ENCODE measurements around the gene MAPK7. TPM values are rescaled to one million over a fixed set of nuclear protein-coding genes. Genes with fewer than 3 reads are reported as not detected.
"Not testable (repeated sequence)": the region's sequence is repeated elsewhere in the genome, so short reads cannot be mapped to it uniquely, and the experiment has no call there.

The MAPK7 gene
- total RNA-seq, 1 donor from 2014 or later: 36.8 TPM

DNA sequence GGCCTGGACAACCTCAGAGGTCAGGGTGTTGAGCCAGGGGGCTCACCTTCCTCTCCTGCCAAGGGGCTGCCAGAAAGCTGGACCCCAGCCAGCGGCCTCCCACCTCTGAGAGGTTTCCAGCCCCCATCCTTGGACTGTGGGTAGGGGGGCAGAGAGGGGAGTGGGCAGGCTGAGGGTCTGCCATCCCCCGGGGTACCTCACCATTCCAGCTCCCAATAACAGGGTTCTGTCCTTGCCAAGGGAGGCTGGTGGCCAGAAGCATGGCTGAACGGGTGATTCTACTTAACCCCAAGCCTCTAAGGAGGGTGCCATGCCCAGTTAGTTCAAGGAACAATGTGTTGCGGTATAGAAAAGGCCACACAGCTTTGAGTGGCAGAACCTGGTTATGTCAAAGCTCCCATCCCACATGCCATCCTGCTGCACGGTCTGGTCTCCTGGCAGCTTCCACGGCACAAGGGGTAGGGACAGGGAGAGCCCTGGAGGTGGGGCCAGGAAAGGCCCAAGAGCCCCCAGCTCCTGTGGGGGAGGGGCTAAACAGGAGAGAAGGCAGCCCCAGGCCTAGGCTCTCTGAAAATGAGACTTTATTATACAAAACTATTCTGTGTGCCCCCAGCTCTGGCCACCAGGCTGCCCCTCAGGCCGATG is 35.6 kb upstream of the MAPK7 start:
- no peak for DNase-seq (ENCODE audit: extremely low read depth, low read depth, low spot score)

GRCh38 chr17:19343256-19343630 is 35.1 kb upstream of the MAPK7 start:
- no peak for DNase-seq (ENCODE audit: extremely low read depth, low read depth, low spot score)

GRCh38 chr17:19343671-19344151 is 34.6 kb upstream of the MAPK7 start:
- no peak for DNase-seq (ENCODE audit: extremely low read depth, low read depth, low spot score)

DNA sequence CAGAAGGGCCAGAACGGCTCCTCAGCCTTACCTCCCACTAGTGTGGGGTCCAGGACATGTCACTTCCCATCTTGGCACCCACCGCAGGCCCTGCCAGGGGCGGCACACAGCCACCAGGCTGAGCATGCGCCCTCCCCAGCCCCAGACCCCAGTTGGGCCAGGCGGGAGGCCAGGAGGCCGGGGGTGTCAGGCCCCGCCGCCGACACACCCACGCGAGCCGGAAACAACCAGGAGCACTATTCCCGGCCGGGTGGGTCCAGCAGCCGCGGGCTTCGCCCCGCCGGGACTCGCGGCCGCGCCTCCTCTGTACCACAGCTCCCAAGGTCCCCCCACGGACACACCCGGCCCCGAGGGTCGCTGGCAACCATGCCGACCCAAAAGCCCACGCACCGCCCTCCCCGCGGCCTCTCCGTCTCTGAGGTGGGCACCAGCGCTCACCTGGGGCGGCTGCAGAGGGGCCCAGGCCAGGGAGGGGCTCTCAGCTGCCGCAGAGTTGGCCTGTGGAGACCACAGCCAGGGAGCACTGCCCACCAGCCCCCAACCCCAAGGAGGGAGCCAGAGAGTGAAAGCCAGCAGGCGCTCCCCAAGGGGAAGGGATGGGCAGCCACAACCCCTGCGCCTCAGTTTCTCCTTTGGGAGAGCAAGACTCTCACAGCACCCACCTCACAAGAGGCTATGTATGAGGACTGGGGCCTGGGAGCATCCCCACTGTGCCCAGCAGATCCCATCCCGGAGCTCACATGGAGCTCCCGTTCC is 33.8 kb upstream of the MAPK7 start:
- no peak for DNase-seq (ENCODE audit: extremely low read depth, low read depth, low spot score)

GRCh38 chr17:19345067-19345460 is 33.2 kb upstream of the MAPK7 start:
- DNase-seq (ENCODE audit: extremely low read depth, low read depth, low spot score): no peak

GRCh38 chr17:19345486-19346350 is 32.6 kb upstream of the MAPK7 start:
- no peak for DNase-seq (ENCODE audit: extremely low read depth, low read depth, low spot score)

- no peak for DNase-seq (ENCODE audit: extremely low read depth, low read depth, low spot score)
Measured at GRCh38 chr17:19346351-19347255, 31.7 kb upstream of the MAPK7 start.

GRCh38 chr17:19347323-19348080 is 30.8 kb upstream of the MAPK7 start:
- DNase-seq (ENCODE audit: extremely low read depth, low read depth, low spot score): no peak

- no peak for DNase-seq (ENCODE audit: extremely low read depth, low read depth, low spot score)
Measured at GRCh38 chr17:19348081-19348650, 30.1 kb upstream of the MAPK7 start.

- no peak for DNase-seq (ENCODE audit: extremely low read depth, low read depth, low spot score)
Measured at GRCh38 chr17:19348806-19349205, 29.5 kb upstream of the MAPK7 start.

GRCh38 chr17:19353401-19353800 is 24.9 kb upstream of the MAPK7 start:
- not testable (repeated sequence) for DNase-seq (ENCODE audit: extremely low read depth, low read depth, low spot score)

DNA sequence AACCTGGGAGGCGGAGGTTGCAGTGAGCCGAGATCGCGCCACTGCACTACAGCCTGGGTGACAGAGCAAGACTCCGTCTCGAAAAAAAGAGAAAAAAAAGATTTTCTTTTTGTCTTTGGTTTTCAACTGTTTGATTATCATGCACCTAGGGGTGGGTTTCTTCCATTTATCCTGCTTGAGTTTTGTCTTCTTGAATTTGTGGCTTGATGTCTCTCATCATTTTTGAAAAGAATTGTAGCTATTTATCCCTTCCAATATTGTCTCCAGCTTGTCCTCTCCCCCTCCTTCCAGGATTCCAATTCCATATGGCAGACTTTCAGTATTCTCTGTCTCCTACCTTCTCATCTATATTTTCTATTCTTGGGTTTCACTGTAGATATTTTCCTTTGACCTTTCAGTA is 23.6 kb upstream of the MAPK7 start:
- DNase-seq (ENCODE audit: extremely low read depth, low read depth, low spot score): no peak

DNA sequence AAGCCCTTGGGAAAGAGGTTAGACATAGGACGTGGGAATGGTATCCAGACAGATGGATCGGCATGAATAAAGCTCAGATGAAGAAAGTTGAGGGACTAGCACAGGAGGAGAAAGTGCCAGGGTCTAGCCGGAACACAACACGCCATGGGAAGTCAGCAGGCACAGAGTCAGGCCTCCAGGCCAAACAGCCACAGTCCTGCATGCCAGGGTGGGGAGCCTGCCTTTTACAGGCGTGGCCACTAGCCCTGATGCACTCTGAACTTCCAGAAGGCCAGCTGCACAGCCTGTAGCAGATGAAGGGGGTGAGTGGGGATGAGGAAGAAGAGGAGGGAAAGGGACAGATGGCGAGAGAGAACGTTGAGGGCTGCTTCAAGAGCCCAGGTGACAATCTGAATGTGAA is 20.9 kb upstream of the MAPK7 start:
- no peak for DNase-seq (ENCODE audit: extremely low read depth, low read depth, low spot score)

DNA sequence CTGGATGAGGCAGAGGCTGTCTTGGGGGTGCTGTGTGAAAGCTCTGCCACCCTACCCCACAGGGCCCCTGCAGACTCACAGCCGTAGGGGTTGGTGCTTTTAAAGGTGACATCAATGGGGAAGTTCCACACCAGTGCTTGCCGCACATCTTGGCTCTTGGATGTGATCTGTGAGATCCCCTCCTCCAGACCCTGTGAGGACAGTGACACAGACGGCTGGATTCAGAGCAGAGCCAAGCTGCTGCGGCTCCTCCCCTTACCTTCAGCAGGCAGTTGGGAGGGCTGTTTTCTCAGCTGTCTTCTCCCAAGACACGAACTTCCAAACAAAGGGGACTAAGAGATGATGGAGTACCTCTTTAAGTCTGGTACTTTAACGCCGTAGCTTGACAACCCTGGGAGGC is 20.5 kb upstream of the MAPK7 start:
- no peak for DNase-seq (ENCODE audit: extremely low read depth, low read depth, low spot score)

- DNase-seq (ENCODE audit: extremely low read depth, low read depth, low spot score): no peak
Measured at GRCh38 chr17:19359151-19359550, 19.1 kb upstream of the MAPK7 start.

DNA sequence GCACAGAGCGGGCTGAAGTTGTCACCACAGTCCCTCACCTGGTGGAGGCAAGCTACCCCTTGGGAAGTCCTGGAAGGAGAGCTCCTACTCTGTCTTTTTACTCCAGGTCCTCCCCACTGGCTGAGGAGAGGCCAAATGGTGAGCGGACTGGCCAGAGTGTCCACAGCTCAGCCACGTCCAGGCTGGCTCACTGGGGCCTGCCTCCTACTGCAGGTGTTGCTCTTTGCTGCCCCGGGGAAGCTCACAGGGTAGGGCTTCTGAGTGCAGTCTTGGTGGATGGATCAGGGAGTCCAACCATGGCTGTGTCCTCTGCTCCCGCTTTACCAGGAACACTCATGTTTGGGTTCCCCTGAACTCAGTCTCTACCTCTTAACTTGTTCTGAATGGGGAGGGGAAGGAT is 18.4 kb upstream of the MAPK7 start:
- no peak for DNase-seq (ENCODE audit: extremely low read depth, low read depth, low spot score)

GRCh38 chr17:19360772-19361171 is 17.5 kb upstream of the MAPK7 start:
- DNase-seq (ENCODE audit: extremely low read depth, low read depth, low spot score): no peak

DNA sequence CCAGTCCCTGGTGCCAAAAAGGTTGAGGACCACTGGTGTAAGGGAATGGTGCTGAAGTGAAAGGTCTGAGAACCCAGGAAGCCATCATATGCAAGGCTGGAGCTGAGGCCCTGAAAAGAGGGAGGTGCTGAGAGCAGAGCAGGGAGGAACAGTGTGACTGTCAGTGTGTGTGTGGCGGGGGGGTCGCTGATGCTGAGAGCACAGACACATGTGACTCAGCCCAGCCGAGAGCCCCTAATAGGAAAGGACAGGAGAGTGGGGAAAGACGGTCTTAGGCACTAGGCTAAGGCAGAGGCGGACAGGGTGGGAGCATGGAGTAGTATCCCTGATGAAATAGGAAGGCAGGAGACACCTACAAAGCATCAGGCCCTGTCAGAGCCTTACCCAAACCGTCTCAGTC is 17.0 kb upstream of the MAPK7 start:
- DNase-seq (ENCODE audit: extremely low read depth, low read depth, low spot score): no peak

GRCh38 chr17:19361944-19362276 is 16.4 kb upstream of the MAPK7 start:
- DNase-seq (ENCODE audit: extremely low read depth, low read depth, low spot score): no peak
